HepG2 (cell line): ENCODE data around the gene VDAC1. TPM values are rescaled to one million over a fixed set of nuclear protein-coding genes. Genes with fewer than 3 reads are reported as not detected.
A peak's percentile ranks its signal among the peaks of the same experiment; 100 is the strongest.

Source experiments
- ATAC-seq: fragments of 200-7000 bp; cut with Tn5 transposase; 3 replicates; pipeline ENCODE4 v1.9.1; 2020; ENCODE audit warnings: mild to moderate bottlenecking, moderate library complexity
- BruUV-seq: library from RNA; stranded (reverse); fragments of 400-500 nt; replicated peaks from 2 replicates; lab custom pipeline; 2021; lab: Mats Ljungman, UMichigan
- CTCF ChIA-PET: fragments of 300-600 bp; formaldehyde crosslinking; extraction: SDS; loops from one replicate; lab custom pipeline; 2021; ENCODE audit warnings: low total read pairs, inconsistent platforms, low intra/inter-chr PET ratio; lab: Yijun Ruan, JAX
- POLR2A ChIA-PET: fragments of 350-600 bp; sonication (Branson Sonifier 250); formaldehyde crosslinking; loops from one replicate; lab custom pipeline; 2020; ENCODE audit warnings: antibody characterized with exemption, inconsistent platforms; lab: Yijun Ruan, JAX
- DNase-seq: peaks from one replicate; pipeline ENCODE4 v3.0.0-alpha.2; 2015; ENCODE audit warnings: low spot score
- FAIRE-seq: peaks from 3 replicates; lab custom pipeline; 2011; peaks lifted over from hg19 to GRCh38; lab: Jason Lieb, UNC
- H2AFZ ChIP-seq: one replicate; pipeline ENCODE4 v1.6.1; 2011; ENCODE audit warnings: low read length, inconsistent platforms
- H3K27ac ChIP-seq: fragments of 300-600 bp; 3 replicates; pipeline ENCODE4 v1.8.0; 2011; ENCODE audit warnings: mixed run types, mild to moderate bottlenecking, mixed read lengths, low read length, inconsistent platforms; ENCODE audit not compliant: insufficient read depth; ENCODE audit errors: extremely low read length
- H3K27me3 ChIP-seq, 2 experiments: fragments of 200-600 bp in 1 of 2; 2 replicates in 1 of 2; 3 replicates in 1 of 2; pipeline versions ENCODE4 v1.6.0 to v1.8.0; 2011; ENCODE audit warnings: low read length in 2 of 2, mild to moderate bottlenecking in 2 of 2, moderate library complexity in 2 of 2, inconsistent platforms in 1 of 2; ENCODE audit not compliant: insufficient read depth in 2 of 2, control insufficient read depth in 1 of 2
- H3K36me3 ChIP-seq, 2 experiments: fragments of 200-600 bp in 1 of 2; replicated peaks in 1 of 2; 2 replicates in 1 of 2; 3 replicates in 1 of 2; pipeline versions ENCODE4 v1.5.1 to v1.8.0; 2011; ENCODE audit warnings: low read length in 2 of 2, inconsistent platforms in 1 of 2; ENCODE audit not compliant: insufficient read depth in 2 of 2, control insufficient read depth in 1 of 2
- H3K4me1 ChIP-seq: 2 replicates; pipeline ENCODE4 v1.5.1; 2012; ENCODE audit warnings: low read length, inconsistent platforms; ENCODE audit not compliant: insufficient read depth
- H3K4me2 ChIP-seq: 2 replicates; pipeline ENCODE4 v1.6.0; 2011; ENCODE audit warnings: low read depth, low read length, inconsistent platforms
- H3K4me3 ChIP-seq, 3 experiments: fragments of 200-600 bp in 1 of 3; sonication (generic), shearing (Covaris generic) in 1 of 3; replicated peaks in 1 of 3; 2 replicates each; pipeline ENCODE4 v1.5.1; 2011 to 2016; ENCODE audit warnings: low read length in 3 of 3, inconsistent platforms in 2 of 3, low read depth in 2 of 3, mild to moderate bottlenecking in 2 of 3, control low read depth in 1 of 3, mixed read lengths in 1 of 3; ENCODE audit not compliant: insufficient read depth in 1 of 3
- H3K79me2 ChIP-seq: one replicate; pipeline ENCODE4 v1.6.1; 2011; ENCODE audit warnings: low read length, inconsistent platforms; ENCODE audit not compliant: insufficient read depth
- H3K9ac ChIP-seq: 2 replicates; pipeline ENCODE4 v1.6.0; 2011; ENCODE audit warnings: mild to moderate bottlenecking, low read depth, low read length, inconsistent platforms; ENCODE audit not compliant: insufficient read depth
- H3K9me3 ChIP-seq: 2 replicates; pipeline ENCODE4 v1.5.1; 2012; ENCODE audit warnings: mild to moderate bottlenecking, low read length
- H4K20me1 ChIP-seq: 2 replicates; pipeline ENCODE4 v1.6.0; 2011; ENCODE audit warnings: inconsistent platforms, mild to moderate bottlenecking, low read length, moderate library complexity; ENCODE audit not compliant: insufficient read depth
- HNF1A ChIP-seq, 2 experiments: sonication (generic) in 1 of 2; formaldehyde crosslinking in 1 of 2; IDR thresholded peaks; 2 replicates each; pipeline versions ENCODE4 v1.4.0 to v1.6.1; 2016 to 2020; ENCODE audit warnings: borderline replicate concordance in 1 of 2, low read depth in 1 of 2, mild to moderate bottlenecking in 1 of 2, missing genetic modification reagents in 1 of 2
- ZNF264 ChIP-seq: sonication (generic); formaldehyde crosslinking; IDR thresholded peaks from 2 replicates; pipeline ENCODE4 v1.4.0; 2020; ENCODE audit warnings: missing genetic modification reagents
- ZNF770 ChIP-seq: sonication (generic); formaldehyde crosslinking; IDR thresholded peaks from 2 replicates; pipeline ENCODE4 v1.5.0; 2020; ENCODE audit warnings: mild to moderate bottlenecking, missing genetic modification reagents
- WGBS: methylation state at CpG from one replicate; pipeline ENCODE4 v1.1.6; 2017; ENCODE audit warnings: low lambda C conversion rate; 5-methylcytosine and 5-hydroxymethylcytosine counted together
- in situ Hi-C: cut with HindIII; loops from 2 replicates; pipeline ENCODE4 v1.10.0; 2017; ENCODE audit warnings: low pct_unique_long_range_greater_than_20kb; ENCODE audit not compliant: extremely low pct_ligation_motif_present
- intact Hi-C: fragments of 100-400 bp; cut with micrococcal nuclease; formaldehyde crosslinking; loops from one replicate; pipeline ENCODE4 v1.10.0; 2022; ENCODE audit not compliant: unreplicated experiment
- polyA plus RNA-seq, 8 experiments: library from polyadenylated mRNA; depleted of rRNA in 3 of 8; stranded (reverse) in 7 of 8; unstranded in 1 of 8; fragments of >200 nt; fragmentation: Illumina TruSeq in 4 of 8; extraction: Trizol in 4 of 8; gene quantifications; 2 replicates each; pipeline versions ENCODE4 v1.2.1 to v1.2.3, GENCODE V29; 2011 to 2016; ENCODE audit warnings: low read depth in 4 of 8, missing spikeins in 1 of 8, mixed read lengths in 1 of 8; ENCODE audit not compliant: insufficient read depth in 1 of 8
- total RNA-seq, 5 experiments: library from RNA; depleted of rRNA; stranded (reverse); fragments of >200 nt; fragmentation: Illumina TruSeq; extraction: Trizol; gene quantifications; 2 replicates each; pipeline ENCODE4 v1.2.3, GENCODE V29; 2016; ENCODE audit warnings: low read depth in 1 of 5

The VDAC1 gene
- total and polyA plus RNA-seq, 2 of the 13 experiments (the other 11 are each of a cell fraction or from before 2014, with no cell fraction given) = 112 to 380 TPM

GRCh38 chr5:133925866-133926488, 78.8 kb downstream of the VDAC1 start:
- DNase-seq = no peak
- POLR2A ChIA-PET = no interaction called here
- intact Hi-C loops = no loop called here
- Histone ChIP-seq H4K20me1 (no peaks in the 10 kb centered on the region), H3K27me3 (peaks cover 9 to 64% of the 10 kb centered on the region in 2 experiments), H3K27ac (no peak overlapping the region)
- TF ChIP-seq ZNF770 (CRISPR knock-in tag) (peak; percentile 55; the same call in 1 of the 2 replicates), ZNF264 (CRISPR knock-in tag) (0 out of 2 replicates have a peak, but pooled peaks have one; percentile 58), HNF1A (IDR thresholded peaks at IDR 0.05; ENCODE audit: low read depth) (no peak), HNF1A (CRISPR knock-in tag; IDR thresholded peaks at IDR 0.05; ENCODE audit: borderline replicate concordance) (no peak)
- TF ChIP-seq, all 625 proteins: peak for 2
- in situ Hi-C loops = no loop called here
- no TSS peak for BruUV-seq
- Histone ChIP-seq H3K4me3 (no peak overlapping the region), H3K4me1 (peaks cover 13% of the 10 kb centered on the region; the same call in 1 of the 2 replicates), H2AFZ (no peak overlapping the region), H3K79me2 (no peaks in the 10 kb centered on the region), H3K9me3 (no peaks in the 10 kb centered on the region), H3K4me2 (no peak overlapping the region), H3K9ac (no peak overlapping the region), H3K36me3 (no peaks in the 10 kb centered on the region)
- FAIRE-seq (no peak), ATAC-seq (no peak)
- CTCF ChIA-PET = no interaction called here
- WGBS = 37% methylated on average over 9 of the region's 12 CpGs
